ENCODE data around the gene SECISBP2.

DNA sequence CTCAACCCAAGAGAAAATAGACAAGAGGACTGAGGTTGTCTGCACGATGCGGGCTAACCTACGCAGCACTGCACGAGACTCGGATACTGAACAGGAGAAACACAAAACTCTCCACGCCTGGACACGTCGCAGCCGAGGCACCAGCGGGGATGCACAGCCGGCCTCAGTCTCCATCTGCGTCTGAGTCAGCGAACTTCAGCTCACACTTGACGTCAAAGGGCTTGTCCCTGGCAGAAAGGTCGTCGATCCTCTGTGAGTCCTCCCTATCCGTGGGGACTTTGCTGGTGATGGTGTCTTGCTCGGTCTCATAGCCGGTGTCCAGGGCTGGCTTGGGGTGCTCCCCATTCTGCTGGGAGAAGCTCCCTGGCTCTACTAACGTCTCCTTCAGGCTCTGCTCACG is 60.2 kb downstream of the SECISBP2 start:
- TF ChIP-seq, protein P1, sequence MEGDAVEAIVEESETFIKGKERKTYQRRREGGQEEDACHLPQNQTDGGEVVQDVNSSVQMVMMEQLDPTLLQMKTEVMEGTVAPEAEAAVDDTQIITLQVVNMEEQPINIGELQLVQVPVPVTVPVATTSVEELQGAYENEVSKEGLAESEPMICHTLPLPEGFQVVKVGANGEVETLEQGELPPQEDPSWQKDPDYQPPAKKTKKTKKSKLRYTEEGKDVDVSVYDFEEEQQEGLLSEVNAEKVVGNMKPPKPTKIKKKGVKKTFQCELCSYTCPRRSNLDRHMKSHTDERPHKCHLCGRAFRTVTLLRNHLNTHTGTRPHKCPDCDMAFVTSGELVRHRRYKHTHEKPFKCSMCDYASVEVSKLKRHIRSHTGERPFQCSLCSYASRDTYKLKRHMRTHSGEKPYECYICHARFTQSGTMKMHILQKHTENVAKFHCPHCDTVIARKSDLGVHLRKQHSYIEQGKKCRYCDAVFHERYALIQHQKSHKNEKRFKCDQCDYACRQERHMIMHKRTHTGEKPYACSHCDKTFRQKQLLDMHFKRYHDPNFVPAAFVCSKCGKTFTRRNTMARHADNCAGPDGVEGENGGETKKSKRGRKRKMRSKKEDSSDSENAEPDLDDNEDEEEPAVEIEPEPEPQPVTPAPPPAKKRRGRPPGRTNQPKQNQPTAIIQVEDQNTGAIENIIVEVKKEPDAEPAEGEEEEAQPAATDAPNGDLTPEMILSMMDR (optimal IDR thresholded peaks at IDR 0.05 in 1 of 3, IDR thresholded peaks at IDR 0.05 in 1 of 3, conservative IDR thresholded peaks at IDR 0.05 in 1 of 3; ENCODE audit: extremely low read depth in 1 of 3, insufficient read depth in 2 of 3, low read length in 3 of 3), result no peak
- TF ChIP-seq EZH2 (IDR thresholded peaks at IDR 0.05; ENCODE audit: low read length), result no peak
